PFSK-1 (cell line): ENCODE measurements around the gene EXOC4.

Source experiments
- TAF1 ChIP-seq: IDR thresholded peaks from 2 replicates; pipeline ENCODE4 v1.6.1; 2012; ENCODE audit warnings: low read length, control low read depth, borderline replicate concordance; ENCODE audit not compliant: insufficient read depth
- TF ChIP-seq, protein P1 (sequence below), 2 experiments: IDR thresholded peaks; 2 replicates each; pipeline versions ENCODE4 v1.6.1 to v1.8.0; 2011 to 2012; ENCODE audit warnings: low read depth in 2 of 2, low read length in 2 of 2, control low read depth in 1 of 2, inconsistent platforms in 1 of 2, mild to moderate bottlenecking in 1 of 2, moderate library complexity in 1 of 2; ENCODE audit not compliant: insufficient read depth in 1 of 2

DNA sequence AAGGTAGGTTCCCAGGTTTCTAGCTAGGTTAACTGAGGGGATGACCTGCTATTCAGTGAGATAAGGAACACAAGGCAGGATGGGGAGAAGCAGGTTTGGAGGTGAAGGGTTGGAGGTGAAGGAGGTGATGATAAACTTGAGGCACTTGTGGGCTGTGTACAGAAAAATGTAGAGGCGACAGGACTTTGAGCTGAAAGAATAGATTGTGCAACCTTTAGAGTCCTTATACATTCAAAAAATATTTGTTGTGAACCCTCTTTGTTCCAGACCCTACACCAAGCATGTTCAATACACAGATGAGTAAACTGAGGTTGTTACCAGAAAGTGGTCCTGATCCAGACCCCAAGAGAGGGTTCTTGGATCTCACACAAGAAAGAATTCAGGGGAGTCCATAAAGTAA lies 828.8 kb downstream of the EXOC4 start:
- no peak for TF ChIP-seq TAF1
- TF ChIP-seq, protein P1, sequence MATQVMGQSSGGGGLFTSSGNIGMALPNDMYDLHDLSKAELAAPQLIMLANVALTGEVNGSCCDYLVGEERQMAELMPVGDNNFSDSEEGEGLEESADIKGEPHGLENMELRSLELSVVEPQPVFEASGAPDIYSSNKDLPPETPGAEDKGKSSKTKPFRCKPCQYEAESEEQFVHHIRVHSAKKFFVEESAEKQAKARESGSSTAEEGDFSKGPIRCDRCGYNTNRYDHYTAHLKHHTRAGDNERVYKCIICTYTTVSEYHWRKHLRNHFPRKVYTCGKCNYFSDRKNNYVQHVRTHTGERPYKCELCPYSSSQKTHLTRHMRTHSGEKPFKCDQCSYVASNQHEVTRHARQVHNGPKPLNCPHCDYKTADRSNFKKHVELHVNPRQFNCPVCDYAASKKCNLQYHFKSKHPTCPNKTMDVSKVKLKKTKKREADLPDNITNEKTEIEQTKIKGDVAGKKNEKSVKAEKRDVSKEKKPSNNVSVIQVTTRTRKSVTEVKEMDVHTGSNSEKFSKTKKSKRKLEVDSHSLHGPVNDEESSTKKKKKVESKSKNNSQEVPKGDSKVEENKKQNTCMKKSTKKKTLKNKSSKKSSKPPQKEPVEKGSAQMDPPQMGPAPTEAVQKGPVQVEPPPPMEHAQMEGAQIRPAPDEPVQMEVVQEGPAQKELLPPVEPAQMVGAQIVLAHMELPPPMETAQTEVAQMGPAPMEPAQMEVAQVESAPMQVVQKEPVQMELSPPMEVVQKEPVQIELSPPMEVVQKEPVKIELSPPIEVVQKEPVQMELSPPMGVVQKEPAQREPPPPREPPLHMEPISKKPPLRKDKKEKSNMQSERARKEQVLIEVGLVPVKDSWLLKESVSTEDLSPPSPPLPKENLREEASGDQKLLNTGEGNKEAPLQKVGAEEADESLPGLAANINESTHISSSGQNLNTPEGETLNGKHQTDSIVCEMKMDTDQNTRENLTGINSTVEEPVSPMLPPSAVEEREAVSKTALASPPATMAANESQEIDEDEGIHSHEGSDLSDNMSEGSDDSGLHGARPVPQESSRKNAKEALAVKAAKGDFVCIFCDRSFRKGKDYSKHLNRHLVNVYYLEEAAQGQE (IDR thresholded peaks at IDR 0.05; ENCODE audit: insufficient read depth in 1 of 2, low read depth in 2 of 2, low read length in 2 of 2) = no peak
